Suprapubic skin (tissue), 4 donors: ENCODE data around the gene KRTAP5-4.

Experiments
- CTCF ChIP-seq, 2 donors: fragments of 200-600 bp in 1 of 2; fragments of 450-650 bp in 1 of 2; sonication (generic) in 1 of 2; IDR thresholded peaks; one replicate each; pipeline ENCODE4 v1.5.1; 2016 to 2019; ENCODE audit warnings: antibody characterized with exemption in 2 of 2, mild to moderate bottlenecking in 1 of 2, moderate library complexity in 1 of 2
- POLR2A ChIP-seq, 2 donors: fragments of 450-650 bp; IDR thresholded peaks; one replicate each; pipeline ENCODE4 v1.6.1; 2017; ENCODE audit warnings: antibody characterized with exemption in 2 of 2, mild to moderate bottlenecking in 2 of 2, moderate library complexity in 2 of 2
- POLR2AphosphoS5 ChIP-seq, 3 donors: sonication (generic); formaldehyde crosslinking; IDR thresholded peaks; one replicate each; pipeline ENCODE4 v1.6.1; 2017; ENCODE audit warnings: antibody characterized with exemption in 3 of 3

- TF ChIP-seq POLR2A (IDR thresholded peaks at IDR 0.05) (no peak), CTCF (IDR thresholded peaks at IDR 0.05) (no peak), POLR2AphosphoS5 (IDR thresholded peaks at IDR 0.05) (no peak)
These were observed 22.8 kb upstream of the KRTAP5-4 start for GRCh38 chr11:1644601-1645356.
